PFSK-1 (cell line): ENCODE data around the gene ARHGAP8.

Source experiments
- POLR2AphosphoS5 ChIP-seq: IDR thresholded peaks from 2 replicates; pipeline ENCODE4 v1.6.1; 2012; ENCODE audit warnings: low read depth, mild to moderate bottlenecking, control low read depth, low read length, moderate library complexity
- SIN3A ChIP-seq: IDR thresholded peaks from 2 replicates; pipeline ENCODE4 v1.6.1; 2012; ENCODE audit warnings: mild to moderate bottlenecking, low read length, moderate library complexity, borderline replicate concordance; ENCODE audit not compliant: insufficient read depth

GRCh38 chr22:44753189-44754042 is 1.0 kb downstream of the ARHGAP8 start:
- TF ChIP-seq POLR2AphosphoS5 = no peak
- no peak for TF ChIP-seq SIN3A
